Memory B cell (primary cell): ENCODE data around the gene ZNF771.

ENCODE experiments used
- ATAC-seq: fragments of 150-1000 bp; cut with Tn5 transposase; 2 replicates; pipeline ENCODE4 v1.10.0; 2021; ENCODE audit warnings: low read depth, mild to moderate bottlenecking, moderate library complexity
- DNase-seq, 2 donors: peaks; one replicate each; pipeline ENCODE4 v3.0.0; 2022; ENCODE audit warnings: low spot score in 2 of 2
- H3K27ac Mint-ChIP-seq: one replicate; pipeline ENCODE4 v1.8.0; 2022; ENCODE audit warnings: mild to moderate bottlenecking, moderate library complexity, mixed read lengths
- H3K27me3 Mint-ChIP-seq: one replicate; pipeline ENCODE4 v1.8.0; 2022; ENCODE audit warnings: mixed read lengths
- H3K36me3 Mint-ChIP-seq: one replicate; pipeline ENCODE4 v1.8.0; 2022; ENCODE audit warnings: mild to moderate bottlenecking, mixed read lengths
- H3K4me1 Mint-ChIP-seq: one replicate; pipeline ENCODE4 v1.8.0; 2022; ENCODE audit warnings: mixed read lengths
- H3K4me3 Mint-ChIP-seq: one replicate; pipeline ENCODE4 v1.8.0; 2022; ENCODE audit warnings: mild to moderate bottlenecking, moderate library complexity, mixed read lengths
- H3K9me3 Mint-ChIP-seq: one replicate; pipeline ENCODE4 v1.8.0; 2022; ENCODE audit warnings: mixed read lengths

Gene ZNF771

GRCh38 chr16:30369938-30370455, 37.4 kb upstream of the ZNF771 start:
- Mint-ChIP-seq H3K9me3 (no peaks in the 10 kb centered on the region), H3K27ac (no peak overlapping the region), H3K4me1 (peaks cover 36% of the 10 kb centered on the region), H3K27me3 (no peaks in the 10 kb centered on the region), H3K36me3 (peaks cover 5% of the 10 kb centered on the region), H3K4me3 (peak overlapping the region; percentile 77)
- DNase-seq (no peak), ATAC-seq (peak; percentile 6)

GRCh38 chr16:30370456-30371247, 36.8 kb upstream of the ZNF771 start, which contains the start of gene TBC1D10B:
TSS of gene TBC1D10B (minus strand) at chr16:30370494. CDS start at chr16:30370183, 311 bp downstream.
- peaks cover 36% of the 10 kb centered on the region for H3K4me1 Mint-ChIP-seq

GRCh38 chr16:30371248-30371816, 36.1 kb upstream of the ZNF771 start:
- H3K27me3 Mint-ChIP-seq = no peaks in the 10 kb centered on the region
- peaks cover 36% of the 10 kb centered on the region for H3K4me1 Mint-ChIP-seq
- H3K27ac Mint-ChIP-seq = peak overlapping the region; percentile 72
- ATAC-seq = no peak
- peaks cover 2% of the 10 kb centered on the region for H3K36me3 Mint-ChIP-seq
- DNase-seq = no peak
- H3K9me3 Mint-ChIP-seq = no peaks in the 10 kb centered on the region
- peak overlapping the region; percentile 77 for H3K4me3 Mint-ChIP-seq

More at GRCh38 chr16:30370456-30371247, 36.8 kb upstream of the ZNF771 start, which contains the start of gene TBC1D10B:
- ATAC-seq (peak; percentile 81), DNase-seq (peak; percentile 91 to 99)
- H3K9me3 Mint-ChIP-seq = no peaks in the 10 kb centered on the region
- H3K27me3 Mint-ChIP-seq = no peaks in the 10 kb centered on the region
- peak within 1 kb of the TSS; percentile 72 for H3K27ac Mint-ChIP-seq
- peaks cover 2% of the 10 kb centered on the region for H3K36me3 Mint-ChIP-seq
- H3K4me3 Mint-ChIP-seq = peak within 1 kb of the TSS; percentile 82

- Mint-ChIP-seq H3K27ac (peak overlapping the region; percentile 72), H3K4me3 (peak overlapping the region; percentile 77), H3K27me3 (no peaks in the 10 kb centered on the region), H3K9me3 (no peaks in the 10 kb centered on the region), H3K36me3 (no peaks in the 10 kb centered on the region), H3K4me1 (peaks cover 31% of the 10 kb centered on the region)
- DNase-seq (no peak), ATAC-seq (no peak)
Observed at GRCh38 chr16:30372038-30372712, 35.2 kb upstream of the ZNF771 start.

GRCh38 chr16:30372725-30373124, 34.7 kb upstream of the ZNF771 start:
- no peak overlapping the region for H3K27ac Mint-ChIP-seq
- no peak overlapping the region for H3K4me3 Mint-ChIP-seq

GRCh38 chr16:30374538-30374937, 32.9 kb upstream of the ZNF771 start, which contains the start of gene MYL11:
TSS of gene MYL11 (plus strand) at chr16:30374802. CDS start at chr16:30374858, 56 bp downstream.
- Mint-ChIP-seq H3K4me1 (peaks cover 18% of the 10 kb centered on the region), H3K9me3 (no peaks in the 10 kb centered on the region), H3K27me3 (no peaks in the 10 kb centered on the region), H3K27ac (no peak within 1 kb of the TSS), H3K4me3 (no peak within 1 kb of the TSS), H3K36me3 (peaks cover 2% of the 10 kb centered on the region)
- ATAC-seq (no peak), DNase-seq (no peak)

More at GRCh38 chr16:30372725-30373124, 34.7 kb upstream of the ZNF771 start:
- Mint-ChIP-seq H3K4me1 (peaks cover 28% of the 10 kb centered on the region), H3K9me3 (no peaks in the 10 kb centered on the region), H3K27me3 (no peaks in the 10 kb centered on the region), H3K36me3 (no peaks in the 10 kb centered on the region)
- no peak for DNase-seq
- no peak for ATAC-seq

- ATAC-seq = no peak
- H3K4me3 Mint-ChIP-seq = no peak overlapping the region
- no peak overlapping the region for H3K27ac Mint-ChIP-seq
- H3K36me3 Mint-ChIP-seq = peaks cover 5% of the 10 kb centered on the region
- H3K9me3 Mint-ChIP-seq = no peaks in the 10 kb centered on the region
- peaks cover 26% of the 10 kb centered on the region for H3K4me1 Mint-ChIP-seq
- no peaks in the 10 kb centered on the region for H3K27me3 Mint-ChIP-seq
- no peak for DNase-seq
Observed at GRCh38 chr16:30375864-30376263, 31.5 kb upstream of the ZNF771 start.

GRCh38 chr16:30376461-30376902, 30.9 kb upstream of the ZNF771 start:
- peaks cover 25% of the 10 kb centered on the region for H3K4me1 Mint-ChIP-seq
- ATAC-seq = no peak
- H3K27me3 Mint-ChIP-seq = no peaks in the 10 kb centered on the region
- peak overlapping the region; percentile 98 for H3K27ac Mint-ChIP-seq
- DNase-seq = no peak
- H3K36me3 Mint-ChIP-seq = peaks cover 5% of the 10 kb centered on the region
- H3K9me3 Mint-ChIP-seq = no peaks in the 10 kb centered on the region
- H3K4me3 Mint-ChIP-seq = no peak overlapping the region

- Mint-ChIP-seq H3K4me3 (peak overlapping the region; percentile 97), H3K9me3 (no peaks in the 10 kb centered on the region), H3K36me3 (peaks cover 5% of the 10 kb centered on the region), H3K27ac (peak overlapping the region; percentile 98), H3K27me3 (no peaks in the 10 kb centered on the region), H3K4me1 (peaks cover 21% of the 10 kb centered on the region)
- no peak for DNase-seq
- ATAC-seq = no peak
Observed at GRCh38 chr16:30377050-30377811, 30.2 kb upstream of the ZNF771 start.

- H3K4me1 Mint-ChIP-seq = peaks cover 26% of the 10 kb centered on the region
- no peaks in the 10 kb centered on the region for H3K9me3 Mint-ChIP-seq
- H3K27ac Mint-ChIP-seq = peak overlapping the region; percentile 98
- peak; percentile 84 to 85 for DNase-seq
- H3K27me3 Mint-ChIP-seq = no peaks in the 10 kb centered on the region
- peak; percentile 48 for ATAC-seq
- H3K4me3 Mint-ChIP-seq = peak overlapping the region; percentile 97
- H3K36me3 Mint-ChIP-seq = peaks cover 5% of the 10 kb centered on the region
Observed at GRCh38 chr16:30377812-30378235, 29.6 kb upstream of the ZNF771 start.

- peaks cover 5% of the 10 kb centered on the region for H3K36me3 Mint-ChIP-seq
- peaks cover 28% of the 10 kb centered on the region for H3K4me1 Mint-ChIP-seq
Observed at GRCh38 chr16:30378236-30379157, 28.9 kb upstream of the ZNF771 start.

GRCh38 chr16:30379158-30379783, 28.1 kb upstream of the ZNF771 start:
- Mint-ChIP-seq H3K4me1 (peaks cover 31% of the 10 kb centered on the region), H3K36me3 (peaks cover 5% of the 10 kb centered on the region), H3K27ac (peak overlapping the region; percentile 98), H3K27me3 (no peaks in the 10 kb centered on the region), H3K4me3 (peak overlapping the region; percentile 97), H3K9me3 (no peaks in the 10 kb centered on the region)
- ATAC-seq = no peak
- DNase-seq = peak in 1 of 2 donors; percentile 60

More at GRCh38 chr16:30378236-30379157, 28.9 kb upstream of the ZNF771 start:
- peak overlapping the region; percentile 98 for H3K27ac Mint-ChIP-seq
- no peaks in the 10 kb centered on the region for H3K27me3 Mint-ChIP-seq
- DNase-seq = peak; percentile 94 to 99
- peak; percentile 80 for ATAC-seq
- peak overlapping the region; percentile 97 for H3K4me3 Mint-ChIP-seq
- H3K9me3 Mint-ChIP-seq = no peaks in the 10 kb centered on the region
